GM18505 (cell line): ENCODE results near the gene SARS1.

ENCODE experiments used
- ATAC-seq: cut with Tn5 transposase; IDR thresholded peaks from one replicate; pipeline ENCODE4 v1.9.1; 2021; ENCODE audit not compliant: unreplicated experiment
- POLR2A ChIP-seq: IDR thresholded peaks from 4 replicates; pipeline ENCODE4 v1.6.1; 2011; ENCODE audit warnings: borderline replicate concordance; ENCODE audit not compliant: insufficient read depth, insufficient read length; ENCODE audit errors: extremely low read depth

The SARS1 gene

GRCh38 chr1:109225308-109225707 is 11.6 kb downstream of the SARS1 start:
- TF ChIP-seq POLR2A: no peak
- no peak for ATAC-seq

- TF ChIP-seq POLR2A: no peak
- ATAC-seq: no peak
These were observed 12.2 kb downstream of the SARS1 start for GRCh38 chr1:109225711-109226445.

- ATAC-seq: no peak
- TF ChIP-seq POLR2A: no peak
These were observed 14.4 kb downstream of the SARS1 start for GRCh38 chr1:109228167-109228566.

- no peak for ATAC-seq
- TF ChIP-seq POLR2A: no peak
These were observed 15.9 kb downstream of the SARS1 start for GRCh38 chr1:109229531-109230127.

- no peak for TF ChIP-seq POLR2A
- no peak for ATAC-seq
These were observed 17.3 kb downstream of the SARS1 start for GRCh38 chr1:109231066-109231465.

- no peak for ATAC-seq
- TF ChIP-seq POLR2A: no peak
These were observed 21.4 kb downstream of the SARS1 start for GRCh38 chr1:109235137-109235536.

- TF ChIP-seq POLR2A: no peak
- no peak for ATAC-seq
These were observed 23.8 kb downstream of the SARS1 start for GRCh38 chr1:109237512-109237911.

- TF ChIP-seq POLR2A: no peak
- ATAC-seq: no peak
These were observed 24.7 kb downstream of the SARS1 start for GRCh38 chr1:109238382-109238781.

GRCh38 chr1:109239047-109239408 is 25.3 kb downstream of the SARS1 start:
- TF ChIP-seq POLR2A: no peak
- no peak for ATAC-seq

- no peak for TF ChIP-seq POLR2A
- ATAC-seq: no peak
These were observed 25.8 kb downstream of the SARS1 start for GRCh38 chr1:109239409-109240068.

GRCh38 chr1:109240158-109241152 is 26.7 kb downstream of the SARS1 start:
- ATAC-seq: no peak
- peak; percentile 26 for TF ChIP-seq POLR2A

- no peak for TF ChIP-seq POLR2A
- no peak for ATAC-seq
These were observed 27.6 kb downstream of the SARS1 start for GRCh38 chr1:109241344-109241743.

GRCh38 chr1:109241841-109242345 is 28.2 kb downstream of the SARS1 start:
- no peak for TF ChIP-seq POLR2A
- no peak for ATAC-seq

- no peak for ATAC-seq
- TF ChIP-seq POLR2A: no peak
These were observed 28.7 kb downstream of the SARS1 start for GRCh38 chr1:109242387-109242786.

- no peak for ATAC-seq
- TF ChIP-seq POLR2A: no peak
These were observed 29.5 kb downstream of the SARS1 start for GRCh38 chr1:109243221-109243620.
